LoVo (cell line): ENCODE results near the gene CNP.
"Not testable (repeated sequence)": the region's sequence is repeated elsewhere in the genome, so short reads cannot be mapped to it uniquely, and the experiment has no call there.

Source experiments
- DNase-seq: peaks from one replicate; pipeline ENCODE4 v3.0.0-alpha.2; 2016; ENCODE audit warnings: low spot score

Gene CNP

DNA sequence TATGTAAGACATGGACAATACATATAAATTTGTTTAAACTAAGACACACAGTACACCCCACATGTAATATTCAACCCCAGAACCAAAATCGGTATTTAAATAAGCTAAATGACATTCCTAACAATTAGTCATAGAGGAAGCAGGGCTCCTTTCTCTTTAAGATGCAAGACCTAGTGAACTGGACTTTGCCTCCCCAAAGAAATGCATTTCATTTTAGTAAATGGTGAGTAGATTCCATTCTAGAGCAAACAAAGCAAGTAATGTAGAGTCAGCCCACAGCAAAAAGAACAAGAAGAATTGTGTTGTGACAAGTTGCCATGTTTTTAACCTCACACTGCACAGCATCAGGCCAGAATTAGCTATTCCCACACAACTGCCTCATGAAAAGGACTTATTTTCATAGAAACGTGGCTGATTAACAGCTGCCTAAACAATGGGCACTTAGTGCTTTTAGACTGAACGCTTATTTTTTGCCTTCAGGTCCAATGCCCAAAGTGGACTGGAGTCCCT, 36.3 kb downstream of the CNP start:
- DNase-seq, result peak; percentile 30

DNA sequence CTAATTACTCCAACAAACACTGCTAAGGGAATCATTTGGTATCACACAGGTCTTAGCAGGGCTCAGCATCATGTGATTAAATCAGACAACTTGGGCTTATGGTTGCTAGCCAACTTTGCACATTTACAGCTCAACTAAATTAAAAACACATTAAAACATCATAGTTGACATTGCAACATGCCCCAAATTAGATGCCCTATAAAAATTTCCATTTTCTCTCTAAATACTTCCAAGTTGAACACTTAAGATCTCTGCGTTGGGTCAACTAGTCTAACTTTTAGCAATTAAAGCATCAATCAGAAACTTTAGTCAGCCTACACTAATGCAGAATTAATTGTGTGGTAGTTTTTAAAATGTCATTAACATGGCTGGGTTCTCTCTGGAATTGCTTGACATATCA, 38.6 kb downstream of the CNP start:
- no peak for DNase-seq

DNA sequence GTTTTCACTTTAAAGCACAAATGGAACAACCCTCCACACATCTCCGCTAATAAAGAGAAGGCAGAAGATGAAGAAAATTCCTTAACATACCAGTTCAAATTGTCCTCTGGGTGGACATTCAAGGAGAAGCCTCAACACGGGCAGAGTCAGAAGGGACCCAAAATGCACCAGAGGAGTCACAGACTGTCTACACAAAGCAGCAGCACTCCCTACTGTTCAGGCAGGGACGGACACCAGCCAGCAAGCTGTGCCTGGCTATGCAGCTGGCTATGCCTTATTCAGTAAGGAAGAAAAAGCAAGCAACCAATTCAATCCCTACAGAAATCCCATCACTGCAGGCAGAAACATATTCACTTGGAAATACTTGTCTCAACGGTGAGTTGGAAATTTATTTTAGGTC, 42.6 kb downstream of the CNP start:
- no peak for DNase-seq

DNA sequence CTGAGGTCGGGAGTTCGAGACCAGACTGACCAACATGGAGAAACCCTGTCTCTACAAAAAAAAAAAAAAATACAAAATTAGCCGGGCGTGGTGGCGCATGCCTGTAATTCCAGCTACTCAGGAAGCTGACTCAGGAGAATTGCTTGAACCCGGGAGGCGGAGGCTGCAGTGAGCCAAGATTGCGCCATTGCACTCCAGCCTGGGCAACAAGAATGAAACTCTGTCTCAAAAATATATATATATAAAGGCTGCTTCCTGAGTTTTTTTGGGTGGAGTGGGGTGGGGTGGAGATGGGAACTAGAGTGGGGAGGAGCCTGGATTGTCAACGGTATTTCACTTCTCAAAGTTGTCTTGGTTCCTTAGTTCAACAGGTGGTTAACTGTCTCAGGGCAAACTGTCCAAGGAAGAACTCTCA, 43.7 kb downstream of the CNP start:
- DNase-seq, result not testable (repeated sequence)

DNA sequence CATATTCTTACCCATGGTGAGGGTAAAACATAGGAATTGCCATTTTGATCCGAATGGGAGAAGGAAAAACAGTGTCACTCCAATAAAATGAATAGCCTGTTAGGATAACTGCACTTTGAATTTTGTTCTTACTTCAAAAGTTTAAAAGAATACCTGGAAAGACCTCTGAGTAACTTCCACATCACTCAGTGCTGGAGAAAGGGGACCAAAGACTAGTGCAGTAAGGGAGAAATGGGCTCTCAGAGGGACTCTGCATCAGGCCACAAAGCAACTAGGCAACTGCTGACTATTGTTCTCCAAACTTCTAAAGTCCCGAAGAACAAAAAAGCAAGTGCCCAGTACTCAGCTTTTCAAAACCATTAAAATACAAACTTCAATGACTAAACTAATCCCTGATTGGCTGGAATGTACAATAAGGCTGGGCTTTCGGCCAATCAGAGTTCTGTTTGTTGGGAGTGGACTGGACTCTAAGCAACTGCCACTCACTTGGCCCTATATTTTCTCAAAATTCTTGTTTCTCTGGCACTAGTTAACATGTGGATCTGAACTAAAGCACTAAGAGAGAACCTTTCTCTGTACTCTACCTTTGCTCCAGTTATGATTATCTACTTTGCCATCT, 44.4 kb downstream of the CNP start:
- DNase-seq, result no peak

DNA sequence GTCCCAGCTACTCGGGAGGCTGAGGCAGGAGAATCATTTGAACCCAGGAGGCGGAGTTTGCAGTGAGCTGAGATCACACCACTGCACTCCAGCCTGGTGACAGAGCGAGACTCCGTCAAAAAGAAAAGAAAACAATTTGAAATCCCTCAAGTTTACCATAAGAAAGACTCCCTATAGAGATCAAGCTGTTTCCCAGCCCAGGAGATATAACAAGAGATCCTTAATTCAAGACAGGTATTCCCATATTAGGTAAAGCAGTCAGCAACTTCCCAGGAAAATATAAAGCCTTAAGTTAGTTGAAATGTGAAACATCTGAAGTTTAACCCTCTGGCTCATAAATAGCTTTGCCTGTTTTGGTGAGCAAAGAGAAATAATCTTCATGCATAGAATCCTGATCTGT, 45.8 kb downstream of the CNP start:
- not testable (repeated sequence) for DNase-seq

DNA sequence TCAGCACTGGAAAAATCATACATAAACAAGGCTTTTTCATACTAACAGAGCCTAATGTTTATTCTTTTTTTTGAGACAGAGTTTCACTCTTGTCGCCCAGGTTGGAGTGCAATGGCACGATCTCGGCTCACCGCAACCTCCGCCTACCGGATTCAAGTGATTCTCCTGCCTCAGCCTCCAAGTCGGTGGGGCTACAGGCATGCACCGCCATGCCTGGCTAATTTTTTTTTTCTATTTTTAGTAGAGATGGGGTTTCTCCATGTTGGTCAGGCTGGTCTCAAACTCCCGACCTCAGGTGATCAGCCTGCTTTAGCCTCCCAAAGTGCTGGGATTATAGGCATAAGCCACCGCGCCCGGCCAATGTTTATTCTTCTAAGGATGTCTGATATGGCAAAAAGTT, 47.1 kb downstream of the CNP start:
- not testable (repeated sequence) for DNase-seq

DNA sequence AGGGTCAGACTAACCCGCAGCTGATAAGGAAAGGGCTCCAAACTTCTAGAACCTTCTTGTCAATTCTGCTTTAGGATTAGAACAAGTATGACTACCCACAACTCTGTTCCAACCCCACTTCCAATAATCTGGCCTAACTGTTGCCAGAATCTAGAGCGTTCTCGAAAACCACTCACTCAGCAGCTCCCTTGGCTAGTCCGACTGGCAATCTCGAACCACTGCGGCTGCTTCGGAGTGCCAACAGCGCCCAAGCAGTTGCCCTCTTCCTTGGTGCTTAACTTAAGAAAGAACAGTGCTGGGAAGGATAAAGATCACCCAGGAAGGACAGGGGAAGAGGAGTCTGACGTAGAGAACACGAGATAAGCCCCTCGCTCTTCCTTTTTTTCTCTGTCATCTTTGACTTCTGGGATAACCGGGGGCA, 49.8 kb downstream of the CNP start:
- peak; percentile 19 for DNase-seq

DNA sequence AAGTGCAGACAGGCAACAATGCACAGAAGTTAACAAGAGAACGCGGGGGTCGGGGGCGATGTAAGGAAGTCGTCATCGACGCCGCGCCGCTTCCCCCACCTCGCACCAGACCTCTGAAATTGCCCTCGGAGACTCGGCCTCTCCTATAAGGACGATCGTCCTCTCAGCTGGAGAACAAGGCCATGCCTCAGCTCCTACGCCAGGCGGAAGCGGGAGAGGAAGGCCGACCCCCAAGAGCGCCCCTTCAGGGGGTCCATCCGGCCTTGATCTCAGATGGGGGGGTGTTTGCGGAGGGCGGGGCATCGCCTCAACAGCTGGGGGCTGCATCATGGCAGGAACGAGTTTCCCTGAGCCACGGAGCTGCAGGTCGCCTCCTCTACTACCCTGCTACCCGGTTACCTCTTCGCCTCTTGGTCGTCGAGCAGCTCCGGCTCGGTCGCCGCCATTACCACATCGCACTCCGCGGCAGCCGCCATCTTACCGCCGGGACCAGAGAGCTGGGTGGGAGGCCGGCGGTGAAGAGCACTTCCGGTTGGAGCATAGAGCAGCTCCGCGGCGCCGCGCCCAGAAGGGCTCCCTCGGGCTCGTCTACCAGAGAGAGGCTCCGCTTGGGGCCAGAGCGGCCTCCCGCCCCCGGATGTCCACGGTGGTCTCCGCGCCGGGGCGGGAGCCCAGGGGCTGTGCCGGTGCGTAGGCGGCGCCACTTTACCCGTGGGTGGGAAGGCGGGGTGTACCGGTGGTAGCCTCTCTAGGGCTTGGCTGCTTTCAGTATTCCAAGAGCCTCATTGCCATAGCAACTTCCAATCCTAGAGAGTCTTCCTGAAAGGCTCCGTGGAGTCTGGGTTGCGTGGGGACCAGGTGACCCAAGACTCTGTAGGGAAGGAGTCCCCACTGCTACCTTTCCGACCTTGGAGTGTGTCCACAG, 50.6 kb downstream of the CNP start, which contains the start of gene DNAJC7:
Gene DNAJC7, minus strand, starts transcription at position 499 of the 925 bp plus-strand sequence. Its CDS starts 23 bp downstream, at position 476.
- DNase-seq, result peak; percentile 90

DNA sequence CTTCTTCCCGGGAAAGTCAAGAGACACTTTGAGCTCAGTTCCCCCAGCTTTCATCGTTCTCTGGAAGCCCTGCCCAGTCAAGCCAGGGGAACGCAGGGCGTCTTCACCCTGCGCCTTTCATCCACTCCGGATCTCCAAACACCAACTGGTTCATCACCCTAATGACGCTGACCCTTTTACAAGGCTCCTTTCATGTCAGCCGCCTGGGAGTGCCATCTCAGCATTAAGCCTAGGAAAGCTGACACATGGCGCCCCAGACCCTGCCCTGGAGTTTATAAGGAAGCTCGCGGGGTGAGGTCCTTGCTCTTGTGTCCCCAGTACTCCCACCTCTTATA, 51.2 kb downstream of the CNP start:
- DNase-seq, result peak; percentile 85

DNA sequence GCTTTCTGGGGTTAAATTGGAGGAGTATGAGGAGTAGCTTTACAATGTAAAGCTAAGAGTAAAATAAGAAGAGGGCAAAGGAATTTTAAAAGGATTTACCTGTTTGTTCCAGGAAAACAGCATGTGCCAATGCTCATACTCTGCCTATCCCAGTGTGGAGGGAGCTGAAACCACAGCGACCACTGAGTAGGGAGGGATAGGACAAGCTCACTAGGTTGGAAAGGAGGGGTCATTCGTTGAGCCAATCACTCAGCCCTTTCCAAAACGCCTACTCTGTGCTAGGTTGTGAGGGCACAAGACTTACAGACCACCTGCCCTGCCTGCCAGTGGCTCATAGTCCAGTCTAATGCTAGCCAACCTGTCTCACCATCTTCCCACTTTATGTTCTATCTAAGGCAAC, 51.7 kb downstream of the CNP start:
- peak; percentile 32 for DNase-seq

DNA sequence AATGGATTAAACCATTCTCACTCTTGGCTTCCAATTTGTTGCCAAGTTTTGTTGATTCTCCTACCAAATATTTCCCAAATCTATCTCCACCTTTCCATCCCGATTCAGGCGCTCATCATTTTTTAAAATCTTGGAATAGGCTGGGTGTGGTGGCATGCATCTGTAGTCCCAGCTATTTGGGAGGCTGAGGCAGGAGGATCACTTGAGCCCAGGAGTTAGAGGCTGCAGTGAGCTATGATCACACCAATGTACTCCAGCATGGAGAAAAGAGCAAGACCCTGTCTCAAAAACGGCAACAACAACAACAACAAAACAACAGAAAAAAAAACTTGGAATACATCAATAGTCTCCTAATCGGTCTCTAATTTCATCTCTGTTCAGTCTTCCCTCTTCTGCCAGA, 52.4 kb downstream of the CNP start:
- DNase-seq, result no peak

DNA sequence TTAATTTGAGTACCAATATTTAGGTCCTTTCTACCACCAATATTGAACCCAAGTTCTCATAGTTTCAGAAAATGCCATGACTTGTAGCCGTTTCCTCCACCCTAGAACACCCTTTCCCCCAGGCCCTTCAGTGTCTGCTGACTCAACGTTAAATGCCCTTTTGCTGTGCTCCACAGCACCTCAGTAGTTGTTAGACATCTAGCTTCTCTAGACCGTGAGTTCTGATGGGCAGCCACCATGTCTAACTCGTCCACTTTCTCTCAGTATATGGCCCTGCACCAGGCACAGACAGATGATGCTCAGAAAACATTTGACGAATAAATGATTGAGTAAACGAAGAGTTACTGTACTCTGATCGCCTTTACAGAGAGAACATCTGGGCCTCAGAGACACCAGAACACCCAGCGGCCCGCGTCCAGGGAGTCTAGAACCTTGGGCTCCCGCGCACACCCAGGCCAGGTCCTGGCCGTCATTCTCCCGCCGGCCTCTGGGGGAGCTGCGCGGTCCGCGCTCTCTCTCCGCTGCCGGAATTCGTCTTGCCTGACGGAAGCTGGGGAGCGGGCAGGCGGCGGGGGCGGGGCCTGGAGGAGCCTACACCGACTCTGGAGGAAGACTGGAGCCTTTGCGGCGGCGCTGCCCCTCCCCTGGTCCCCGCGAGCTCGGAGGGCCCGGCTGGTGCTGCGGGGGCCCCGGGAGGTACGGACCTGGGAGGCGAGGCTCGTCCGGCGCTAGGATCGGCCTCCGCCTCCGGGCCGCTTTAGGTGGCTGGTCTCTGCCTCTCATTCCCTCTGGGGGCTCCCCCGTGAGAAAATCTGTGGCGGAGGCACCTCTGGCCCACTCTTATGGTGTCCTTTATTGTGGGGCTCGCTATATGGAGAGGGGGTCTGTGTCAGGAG, 53.2 kb downstream of the CNP start, which contains the start of gene NKIRAS2:
Gene NKIRAS2, plus strand, starts transcription at position 582 of the 896 bp plus-strand sequence. CDS start 1,488 bp downstream, outside the sequence.
- peak; percentile 92 for DNase-seq

DNA sequence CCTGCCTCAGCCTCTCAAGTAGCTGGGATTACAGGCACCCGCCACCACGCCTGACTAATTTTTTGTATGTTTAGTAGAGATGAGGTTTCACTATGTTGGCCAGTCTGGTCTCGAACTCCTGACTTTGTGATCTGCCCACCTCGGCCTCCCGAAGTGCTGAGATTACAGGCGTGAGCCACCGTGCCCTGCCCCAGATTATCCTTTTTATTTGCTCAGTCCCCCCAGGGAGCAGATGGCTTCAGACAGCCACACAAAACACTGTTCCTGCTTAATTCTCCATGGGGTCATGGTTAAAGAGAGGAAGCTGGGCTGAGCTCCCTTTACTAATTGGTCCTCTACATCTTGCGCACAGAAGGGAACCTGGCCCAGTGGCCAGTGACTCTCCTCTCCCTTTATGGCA, 54.2 kb downstream of the CNP start:
- not testable (repeated sequence) for DNase-seq

DNA sequence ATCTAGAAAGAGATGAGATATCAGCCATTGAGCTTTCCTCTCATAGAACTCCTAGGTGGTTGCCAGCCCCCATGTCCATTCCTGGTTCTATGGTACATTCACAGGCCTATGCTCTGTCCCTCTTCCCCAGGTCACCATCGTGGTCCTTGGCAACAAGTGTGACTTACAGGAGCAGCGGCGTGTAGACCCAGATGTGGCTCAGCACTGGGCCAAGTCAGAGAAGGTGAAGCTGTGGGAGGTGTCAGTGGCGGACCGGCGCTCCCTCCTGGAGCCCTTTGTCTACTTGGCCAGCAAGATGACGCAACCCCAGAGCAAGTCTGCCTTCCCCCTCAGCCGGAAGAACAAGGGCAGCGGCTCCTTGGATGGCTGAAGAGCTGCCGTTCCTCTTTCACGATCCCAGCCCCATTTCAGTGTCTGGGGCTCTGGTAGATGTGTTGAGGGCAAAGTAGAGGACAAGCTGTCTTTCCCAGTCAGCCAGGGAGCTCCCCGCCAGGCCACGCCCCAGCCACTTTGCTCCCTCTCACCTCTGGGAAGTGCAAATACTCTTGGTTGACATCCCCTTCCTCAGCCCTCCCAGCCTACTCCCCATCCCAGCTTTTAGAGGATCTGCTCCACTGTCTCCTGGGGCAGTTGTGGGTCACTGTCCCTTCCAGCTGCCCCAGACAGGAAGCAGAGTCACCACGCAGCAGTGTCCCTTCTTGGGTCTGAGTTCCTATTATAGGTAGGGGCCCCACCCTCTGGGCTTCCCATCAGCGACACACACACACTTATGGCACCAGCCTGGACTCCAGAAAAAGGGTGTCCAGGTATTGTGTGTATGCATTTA, 57.1 kb downstream of the CNP start:
- no peak for DNase-seq

DNA sequence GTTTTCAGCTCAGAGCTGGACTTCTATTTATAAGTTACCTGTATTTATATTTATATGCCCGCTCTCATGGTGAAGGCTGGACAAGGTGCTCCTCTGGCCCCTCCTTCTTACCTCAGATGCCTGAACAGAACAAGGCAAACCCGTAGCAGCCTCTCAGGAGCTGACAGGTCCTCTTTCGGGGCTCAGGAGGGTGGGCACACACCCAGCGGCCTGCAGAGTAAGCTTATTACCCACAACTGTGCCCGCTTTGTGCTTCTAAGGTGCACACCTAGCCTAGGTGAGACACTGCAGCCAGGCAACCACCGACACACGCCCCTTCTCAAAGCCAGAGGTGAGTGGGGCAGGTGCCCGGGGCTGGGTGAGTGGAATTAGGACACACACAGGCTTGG, 58.6 kb downstream of the CNP start:
- no peak for DNase-seq

DNA sequence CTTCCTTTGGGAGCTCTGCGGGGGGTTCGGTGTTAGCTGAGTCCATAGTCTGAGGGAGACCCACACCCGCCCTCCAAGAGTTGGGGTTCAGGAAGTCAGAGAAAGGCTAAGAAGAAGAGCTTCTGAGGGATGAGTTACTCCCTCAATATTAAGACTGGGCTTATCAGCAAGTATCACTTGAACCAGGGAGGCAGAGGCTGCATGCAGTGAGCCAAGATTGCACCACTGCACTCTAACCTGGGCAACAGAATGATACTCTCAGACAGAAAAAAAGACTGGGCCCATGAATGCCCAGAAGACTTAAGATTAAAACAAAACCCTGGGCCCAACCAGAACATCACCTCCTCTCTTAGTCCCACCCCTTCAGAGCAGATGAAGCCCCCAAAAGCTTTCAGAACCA, 59.3 kb downstream of the CNP start:
- DNase-seq, result no peak

DNA sequence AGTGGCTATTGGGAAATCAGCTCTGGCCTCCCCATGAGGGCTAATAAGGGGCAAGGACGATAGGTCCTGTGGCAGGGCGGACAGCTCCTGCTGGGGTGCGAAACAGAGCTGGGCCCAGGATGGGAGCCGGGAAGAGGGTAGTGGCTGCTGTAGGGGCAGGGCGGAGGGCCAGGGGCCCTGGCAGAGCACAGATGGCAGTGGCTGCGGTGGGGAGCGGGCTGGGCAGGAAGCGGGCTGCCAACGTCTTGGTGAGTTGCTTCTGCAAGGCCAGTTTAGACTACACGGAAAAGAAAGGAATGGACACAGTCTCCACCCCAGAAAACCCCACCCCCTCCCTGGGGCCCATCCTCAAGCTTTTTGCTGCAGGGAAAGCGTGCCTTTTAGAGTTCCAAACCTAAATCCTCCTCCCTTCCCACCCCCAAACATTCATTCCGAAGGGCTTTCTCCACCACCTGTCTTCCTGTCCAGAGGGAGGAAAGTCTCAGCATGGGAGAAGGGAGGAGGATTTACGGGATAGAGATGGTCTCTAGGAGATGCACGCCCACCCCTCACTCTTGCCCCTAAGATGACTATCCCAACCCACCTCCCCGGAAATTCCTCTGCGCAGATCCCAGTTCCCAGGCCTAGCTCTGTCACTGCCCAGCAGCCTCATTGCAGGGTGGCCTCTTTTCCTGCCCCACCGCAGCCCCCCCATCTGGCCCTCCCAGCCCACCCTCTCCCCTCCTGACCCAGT, 60.4 kb downstream of the CNP start:
- DNase-seq, result no peak
